Glutamatergic neuron (in vitro differentiated cells): ENCODE results near the gene SNX12. TPM values are rescaled to one million over a fixed set of nuclear protein-coding genes. Genes with fewer than 3 reads are reported as not detected.

Experiments
- DNase-seq: peaks from one replicate; pipeline ENCODE4 v3.0.0; 2022
- H3K27ac Mint-ChIP-seq: one replicate; pipeline ENCODE4 v1.8.0; 2020; ENCODE audit warnings: mild to moderate bottlenecking, mixed read lengths, inconsistent platforms; ENCODE audit not compliant: unreplicated experiment
- H3K27me3 Mint-ChIP-seq: one replicate; pipeline ENCODE4 v1.8.0; 2020; ENCODE audit warnings: mild to moderate bottlenecking, moderate library complexity, mixed read lengths, inconsistent platforms; ENCODE audit not compliant: unreplicated experiment
- H3K36me3 Mint-ChIP-seq: one replicate; pipeline ENCODE4 v1.8.0; 2020; ENCODE audit warnings: mild to moderate bottlenecking, mixed read lengths, inconsistent platforms; ENCODE audit not compliant: unreplicated experiment
- H3K4me1 Mint-ChIP-seq: one replicate; pipeline ENCODE4 v1.8.0; 2020; ENCODE audit warnings: mild to moderate bottlenecking, low read depth, mixed read lengths, inconsistent platforms; ENCODE audit not compliant: unreplicated experiment
- H3K4me3 Mint-ChIP-seq: one replicate; pipeline ENCODE4 v1.8.0; 2020; ENCODE audit warnings: mild to moderate bottlenecking, mixed read lengths, inconsistent platforms; ENCODE audit not compliant: unreplicated experiment
- H3K9me3 Mint-ChIP-seq: one replicate; pipeline ENCODE4 v1.8.0; 2020; ENCODE audit warnings: mild to moderate bottlenecking, moderate library complexity, mixed read lengths, inconsistent platforms; ENCODE audit not compliant: unreplicated experiment
- CTCF ChIP-seq: fragments of 200-600 bp; sonication (generic); IDR thresholded peaks from one replicate; pipeline ENCODE4 v1.5.0; 2021; ENCODE audit not compliant: partially characterized antibody, unreplicated experiment
- total RNA-seq: library from RNA; stranded (reverse); fragmentation: NEBNext Ultra II Directional; extraction: Animal tissue kit (Norgen Biotek cat#: 25700); gene quantifications from one replicate; pipeline ENCODE4 v1.2.1, GENCODE V29; 2021; ENCODE audit not compliant: unreplicated experiment

Gene SNX12
- total RNA-seq, 1 donor from 2014 or later: 86.5 TPM

DNA sequence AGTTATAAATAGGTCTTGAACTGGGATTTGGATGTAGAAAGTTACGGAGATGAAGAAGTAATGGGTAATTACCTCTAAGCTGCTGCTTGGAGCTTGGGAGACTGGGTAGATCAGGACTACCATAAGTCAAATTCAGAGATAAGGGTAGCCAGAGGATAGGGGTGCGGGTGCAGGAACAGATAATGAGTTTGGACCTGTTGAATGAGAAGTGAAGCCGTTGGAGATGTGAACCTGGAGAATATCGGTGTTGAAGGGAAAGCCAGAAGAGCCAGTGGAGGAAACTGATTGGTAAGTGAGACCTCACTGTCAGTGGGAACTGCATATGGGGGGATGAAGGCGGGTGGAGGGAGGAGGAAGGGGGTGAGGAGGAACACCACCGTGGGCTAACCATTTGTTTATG is 26.9 kb upstream of the SNX12 start:
- Mint-ChIP-seq H3K4me1 (peaks cover 7% of the 10 kb centered on the region), H3K27ac (peak overlapping the region; percentile 22), H3K27me3 (no peaks in the 10 kb centered on the region), H3K9me3 (peaks cover 9% of the 10 kb centered on the region), H3K4me3 (peak overlapping the region; percentile 85), H3K36me3 (no peaks in the 10 kb centered on the region)
- DNase-seq: no peak
- no peak for TF ChIP-seq CTCF

DNA sequence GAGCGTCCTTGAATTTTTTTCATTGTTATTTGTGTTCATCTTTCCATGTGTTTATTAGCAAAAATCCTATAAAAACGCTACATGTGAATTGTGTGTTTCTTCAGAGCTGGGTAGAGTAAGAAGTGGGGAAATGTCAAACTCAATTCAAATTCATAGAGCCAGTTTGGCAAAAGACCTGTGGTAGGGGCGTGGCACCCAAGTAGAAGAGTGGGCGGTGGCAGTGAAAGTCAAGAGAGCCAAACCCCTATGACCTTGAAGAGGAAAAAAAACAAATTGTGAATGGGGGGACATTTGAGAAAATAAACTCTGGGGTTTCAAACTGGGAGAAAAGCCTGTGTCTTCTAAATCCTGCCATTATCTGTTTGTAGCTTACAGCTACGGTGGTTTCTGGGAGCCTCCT is 23.1 kb upstream of the SNX12 start:
- no peak for TF ChIP-seq CTCF
- Mint-ChIP-seq H3K27ac (no peak overlapping the region), H3K4me1 (no peaks in the 10 kb centered on the region), H3K4me3 (no peak overlapping the region), H3K9me3 (peaks cover 4% of the 10 kb centered on the region), H3K27me3 (no peaks in the 10 kb centered on the region), H3K36me3 (no peaks in the 10 kb centered on the region)
- DNase-seq: no peak

GRCh38 chrX:71085900-71086299 is 17.8 kb upstream of the SNX12 start:
- no peak for TF ChIP-seq CTCF
- H3K4me3 Mint-ChIP-seq: no peak overlapping the region
- H3K27ac Mint-ChIP-seq: no peak overlapping the region
- no peaks in the 10 kb centered on the region for H3K9me3 Mint-ChIP-seq
- no peaks in the 10 kb centered on the region for H3K27me3 Mint-ChIP-seq
- no peak for DNase-seq
- H3K36me3 Mint-ChIP-seq: no peaks in the 10 kb centered on the region
- H3K4me1 Mint-ChIP-seq: no peaks in the 10 kb centered on the region

DNA sequence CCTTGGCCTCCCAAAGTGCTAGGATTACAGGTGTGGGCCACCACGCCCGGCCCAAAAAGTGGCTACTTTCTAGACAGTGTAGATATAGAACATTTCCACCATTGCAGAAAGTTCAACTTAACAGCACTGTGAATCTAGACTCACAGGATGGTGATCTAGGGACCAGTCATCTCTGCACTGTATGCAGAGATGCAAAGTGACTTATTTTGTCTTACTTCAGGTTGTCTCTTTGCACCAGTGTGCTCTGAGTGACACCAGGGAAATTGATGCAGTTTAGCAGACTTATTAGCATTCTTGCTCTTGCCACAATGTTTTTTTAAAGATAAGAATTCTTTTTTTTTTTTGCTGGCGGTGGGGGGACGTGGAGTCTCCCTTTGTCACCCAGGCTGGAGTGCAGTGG is 14.7 kb upstream of the SNX12 start:
- no peak overlapping the region for H3K27ac Mint-ChIP-seq
- no peak overlapping the region for H3K4me3 Mint-ChIP-seq
- H3K9me3 Mint-ChIP-seq: peaks cover 3% of the 10 kb centered on the region
- no peaks in the 10 kb centered on the region for H3K36me3 Mint-ChIP-seq
- H3K4me1 Mint-ChIP-seq: no peaks in the 10 kb centered on the region
- no peaks in the 10 kb centered on the region for H3K27me3 Mint-ChIP-seq
- no peak for TF ChIP-seq CTCF
- DNase-seq: no peak

DNA sequence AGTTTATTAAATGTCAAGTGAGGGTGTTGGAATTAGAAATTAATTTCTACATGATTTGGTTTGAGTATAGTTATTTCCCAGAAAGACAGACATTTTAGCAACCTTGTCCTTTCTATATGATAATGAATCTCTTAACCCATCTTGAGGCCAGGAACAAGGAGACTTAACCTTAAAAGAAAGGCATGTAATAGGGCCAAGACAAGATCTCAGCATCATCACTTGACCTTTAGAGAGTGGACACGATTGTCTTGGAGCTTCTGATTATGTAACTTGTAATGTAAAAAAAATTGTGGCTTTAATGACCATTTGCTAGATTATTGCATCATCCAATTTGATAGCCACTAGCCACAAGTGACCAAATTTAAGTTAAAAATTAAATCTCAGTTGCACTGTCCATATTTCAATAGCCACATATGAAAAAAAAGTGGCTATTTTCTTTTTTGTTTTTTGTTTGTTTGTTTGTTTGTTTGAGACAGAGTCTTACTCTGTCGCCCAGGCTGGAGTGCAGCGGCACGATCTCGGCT is 14.1 kb upstream of the SNX12 start:
- no peak for DNase-seq
- no peak for TF ChIP-seq CTCF
- peaks cover 3% of the 10 kb centered on the region for H3K9me3 Mint-ChIP-seq
- no peaks in the 10 kb centered on the region for H3K36me3 Mint-ChIP-seq
- no peaks in the 10 kb centered on the region for H3K27me3 Mint-ChIP-seq
- no peak overlapping the region for H3K27ac Mint-ChIP-seq
- H3K4me3 Mint-ChIP-seq: no peak overlapping the region
- no peaks in the 10 kb centered on the region for H3K4me1 Mint-ChIP-seq
